GM18858 (cell line): Measurements from ENCODE around the gene SCAF1.

Experiments
- ATAC-seq: cut with Tn5 transposase; IDR thresholded peaks from one replicate; pipeline ENCODE4 v1.9.1; 2021; ENCODE audit not compliant: unreplicated experiment

SCAF1 gene

DNA sequence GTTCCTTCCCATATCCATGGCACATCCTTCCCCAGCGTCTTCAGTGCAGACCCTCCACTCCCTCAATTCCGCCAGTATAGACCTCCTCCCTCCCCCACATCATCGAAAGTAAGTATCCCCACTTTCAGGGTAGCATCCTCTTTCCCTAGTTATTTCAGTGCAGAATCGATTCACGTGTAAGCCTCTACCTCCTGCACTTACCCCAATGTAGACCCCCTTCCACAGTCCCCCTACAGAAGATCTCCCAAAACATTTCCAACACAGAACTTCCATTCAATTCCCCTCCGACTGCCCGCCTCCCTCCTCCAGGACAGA, 23.0 kb downstream of the SCAF1 start:
- no peak for ATAC-seq

DNA sequence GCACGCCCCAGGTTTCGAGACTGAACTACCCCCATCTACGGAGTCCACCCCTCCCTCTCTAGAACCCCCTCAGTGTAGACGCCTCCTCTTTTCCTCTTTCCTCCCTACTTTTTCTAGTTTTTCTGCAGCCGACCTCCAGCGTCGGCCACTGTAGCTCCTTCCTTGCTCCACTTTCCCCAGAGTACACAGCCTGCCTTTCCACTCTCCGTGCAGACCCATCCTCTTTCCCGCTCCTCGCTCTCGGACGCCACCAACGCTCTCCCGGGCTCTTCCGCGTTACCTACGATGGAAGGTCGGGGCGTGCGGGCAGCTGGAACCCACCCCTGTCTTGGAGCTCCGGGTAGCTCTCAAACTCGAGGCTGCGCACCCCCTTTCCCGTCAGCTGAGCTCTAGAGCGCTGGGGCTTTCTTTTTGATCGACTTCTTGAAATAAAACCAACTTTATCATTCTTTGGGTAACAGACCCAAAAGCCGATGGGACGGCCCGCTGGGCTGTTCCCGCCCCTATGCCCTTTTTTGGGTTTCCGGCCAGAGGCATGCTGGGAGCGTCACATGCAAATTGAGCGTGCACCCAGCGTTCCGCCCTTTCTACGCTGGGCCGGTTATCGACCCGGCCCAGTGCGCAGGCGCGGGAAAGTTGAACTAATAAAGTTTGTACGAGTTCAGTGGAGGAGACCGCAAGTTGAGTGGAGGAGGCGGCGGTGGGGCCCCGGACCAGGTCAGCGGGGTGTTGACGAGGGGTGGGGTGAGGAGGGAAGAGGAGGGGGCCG, 23.5 kb downstream of the SCAF1 start, which contains the start of the genes BCL2L12 and IRF3:
Gene BCL2L12 (plus strand): TSS at position 583 of the 769 bp plus-strand sequence. CDS start 760 bp downstream, outside the sequence.
Gene IRF3 (minus strand): TSS at position 507 of the 769 bp plus-strand sequence. CDS start 1,019 bp downstream, outside the sequence.
- ATAC-seq, result peak; percentile 80

DNA sequence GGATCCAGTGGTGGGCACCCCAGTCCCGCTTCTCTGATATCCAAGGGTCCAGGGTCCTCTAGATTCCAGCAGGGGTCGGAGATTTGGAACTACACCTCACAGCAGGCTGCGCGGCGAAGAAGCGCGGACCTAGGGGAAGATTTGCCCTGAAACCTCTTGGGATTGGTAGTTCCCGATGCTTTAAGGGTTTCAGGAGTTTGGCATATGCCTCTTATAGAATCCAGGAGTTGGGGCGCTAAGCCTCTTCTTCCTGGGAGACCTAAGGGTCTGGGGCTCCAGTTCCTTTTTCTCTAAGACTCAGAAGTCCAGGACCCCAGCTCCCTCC, 24.1 kb downstream of the SCAF1 start:
- ATAC-seq, result no peak

- no peak for ATAC-seq
These were observed 25.5 kb downstream of the SCAF1 start for GRCh38 chr19:49667473-49667872.

GRCh38 chr19:49669516-49669915, 27.5 kb downstream of the SCAF1 start:
- ATAC-seq, result no peak

GRCh38 chr19:49672131-49672919, 30.3 kb downstream of the SCAF1 start:
- no peak for ATAC-seq

DNA sequence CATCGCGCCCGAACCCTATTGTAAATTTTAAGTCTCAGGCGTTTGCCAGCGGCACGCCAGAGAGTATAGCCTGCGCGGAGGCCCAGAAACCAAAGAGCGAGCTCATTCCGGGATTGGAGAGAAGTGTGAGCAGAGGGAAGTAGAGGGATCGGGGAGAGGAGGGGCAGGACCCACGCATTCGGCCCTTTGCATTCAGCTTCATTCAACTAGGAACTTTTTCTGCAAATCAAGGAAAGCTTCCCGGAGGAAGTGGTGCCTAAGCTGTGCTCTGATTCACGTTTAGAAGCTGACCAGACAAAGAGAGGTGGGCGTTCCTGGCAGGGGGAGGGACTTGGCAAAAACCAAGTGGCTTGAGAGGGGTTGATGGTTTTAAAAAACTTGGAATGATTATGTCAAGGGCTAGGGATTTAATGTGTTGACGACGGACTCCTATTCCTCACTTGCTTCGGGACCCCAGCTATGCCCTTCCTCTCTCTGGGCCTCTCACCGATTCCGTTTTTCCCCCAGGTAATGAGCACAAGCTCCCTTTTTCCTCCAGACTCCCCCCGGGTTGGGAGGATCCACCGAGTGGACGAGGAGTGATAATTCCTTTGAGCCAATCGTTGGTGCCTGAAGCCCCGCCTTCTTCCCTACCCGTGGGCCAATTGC, 34.3 kb downstream of the SCAF1 start:
- peak; percentile 2 for ATAC-seq

- ATAC-seq, result peak; percentile 47
These were observed 34.8 kb downstream of the SCAF1 start for GRCh38 chr19:49676784-49677230.

GRCh38 chr19:49677231-49677900, 35.4 kb downstream of the SCAF1 start, which contains the start of gene PRMT1:
Gene PRMT1, plus strand, starts transcription at chr19:49677271. Its CDS starts 10 bp downstream, at chr19:49677281.
- ATAC-seq, result peak; percentile 5

DNA sequence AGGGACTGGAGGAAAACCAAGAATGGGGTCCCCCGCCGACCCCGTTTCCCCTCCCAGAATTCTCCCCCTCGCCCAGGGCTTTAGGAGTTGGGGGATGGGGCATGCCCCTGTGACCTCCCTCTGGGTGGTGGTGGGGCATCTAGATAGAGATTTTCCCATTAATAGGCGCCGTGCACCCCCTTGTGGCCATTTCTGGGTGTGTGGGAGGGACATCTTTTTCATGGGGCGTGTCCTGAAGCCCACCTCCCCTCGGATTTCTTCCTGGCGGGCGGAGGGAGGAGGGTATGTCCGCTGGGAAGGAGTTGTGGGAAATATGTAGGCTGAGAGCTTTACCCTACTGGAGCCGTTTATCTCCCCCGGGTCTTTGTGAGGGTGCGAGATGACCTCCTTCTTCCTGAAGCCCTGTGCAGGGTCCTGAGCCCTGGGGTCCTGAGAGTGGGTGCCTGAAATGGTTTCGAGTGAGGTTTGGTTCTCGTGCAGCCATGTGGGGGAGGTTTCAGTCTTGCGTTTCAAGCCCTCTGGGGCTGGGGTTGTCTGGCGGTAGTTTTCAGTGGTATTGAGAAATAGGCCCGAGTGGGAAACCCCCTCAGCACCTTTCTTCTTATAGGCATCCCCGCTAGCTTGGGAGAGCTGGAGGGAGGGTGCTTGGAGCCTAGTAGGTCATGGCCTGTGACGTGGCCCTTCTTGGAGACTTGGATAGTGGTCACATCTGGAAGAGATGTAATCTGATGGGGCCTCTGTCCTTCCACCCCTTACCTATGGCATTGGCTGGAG, 36.1 kb downstream of the SCAF1 start:
- ATAC-seq, result no peak

- ATAC-seq, result no peak
These were observed 37.2 kb downstream of the SCAF1 start for GRCh38 chr19:49678985-49679770.

DNA sequence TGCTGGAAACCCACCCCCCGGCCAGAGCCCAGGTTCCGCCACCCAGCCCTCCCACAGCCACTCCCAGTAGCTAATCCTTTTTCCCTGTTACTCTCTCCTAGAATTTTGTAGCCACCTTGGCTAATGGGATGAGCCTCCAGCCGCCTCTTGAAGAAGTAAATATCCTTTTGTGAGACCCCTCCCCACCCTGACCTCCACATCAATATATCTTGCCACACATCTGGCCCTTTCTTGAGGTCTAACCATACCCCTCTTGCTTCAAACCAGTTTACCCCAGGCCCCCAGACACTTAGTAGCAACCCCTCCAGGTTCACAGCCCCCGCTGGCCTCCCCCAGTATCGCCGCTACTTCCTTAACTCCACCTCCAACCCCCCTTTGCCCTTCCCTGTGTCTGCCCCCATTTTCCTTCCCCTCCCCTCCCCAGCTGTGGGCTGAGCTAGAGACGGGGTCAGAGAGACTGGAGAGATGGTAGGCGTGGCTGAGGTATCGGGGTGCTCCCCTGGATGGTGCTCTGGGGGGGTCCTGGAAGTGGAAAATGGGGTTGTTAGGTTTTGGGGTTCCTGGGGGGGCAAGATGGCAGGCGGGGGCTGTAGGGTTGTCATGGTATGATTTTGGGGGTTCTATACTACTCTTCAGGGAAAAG, 37.9 kb downstream of the SCAF1 start:
- no peak for ATAC-seq

DNA sequence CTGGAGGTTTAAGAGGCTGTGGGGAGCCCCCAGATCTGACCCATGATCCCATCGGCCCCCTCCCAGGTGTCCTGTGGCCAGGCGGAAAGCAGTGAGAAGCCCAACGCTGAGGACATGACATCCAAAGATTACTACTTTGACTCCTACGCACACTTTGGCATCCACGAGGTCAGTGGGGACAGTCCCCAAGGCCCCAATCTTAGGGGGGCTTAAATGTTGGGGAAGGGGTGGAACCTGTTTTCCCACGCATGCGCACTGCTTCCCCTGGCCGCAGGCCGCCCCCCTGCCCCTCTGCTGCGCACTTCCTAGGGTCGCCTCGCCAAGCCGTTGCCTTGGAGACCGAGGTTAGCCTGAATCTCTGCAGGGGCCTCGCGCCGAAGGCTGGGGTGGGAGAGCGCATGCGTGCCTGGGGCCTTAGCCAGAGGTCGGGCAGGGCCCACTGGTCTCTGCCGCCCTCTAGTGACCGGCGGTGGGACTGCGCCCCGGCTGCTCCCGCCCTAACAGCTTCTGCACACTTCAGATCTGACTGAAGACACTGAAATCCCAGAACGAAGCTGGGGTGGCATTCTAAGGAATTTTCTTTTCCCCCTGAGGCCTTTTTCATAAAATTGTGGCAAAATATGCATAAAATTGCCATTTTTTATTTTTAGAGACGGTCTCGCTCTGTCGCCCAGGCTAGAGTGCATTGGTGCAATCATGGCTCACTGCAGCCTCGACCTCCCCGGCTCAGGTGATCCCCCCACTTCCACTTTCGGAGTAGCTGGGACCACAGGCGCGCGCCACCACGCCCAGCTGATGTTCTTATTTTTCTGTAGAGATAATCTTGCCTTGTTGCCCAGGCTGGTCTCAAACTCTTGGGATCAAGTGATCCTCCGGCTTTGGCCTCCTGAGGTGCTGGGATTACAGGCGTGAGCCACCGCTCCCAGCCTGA, 38.7 kb downstream of the SCAF1 start:
- no peak for ATAC-seq

- ATAC-seq, result no peak
These were observed 39.8 kb downstream of the SCAF1 start for GRCh38 chr19:49681830-49682229.

GRCh38 chr19:49682274-49682673, 40.3 kb downstream of the SCAF1 start:
- ATAC-seq, result no peak

DNA sequence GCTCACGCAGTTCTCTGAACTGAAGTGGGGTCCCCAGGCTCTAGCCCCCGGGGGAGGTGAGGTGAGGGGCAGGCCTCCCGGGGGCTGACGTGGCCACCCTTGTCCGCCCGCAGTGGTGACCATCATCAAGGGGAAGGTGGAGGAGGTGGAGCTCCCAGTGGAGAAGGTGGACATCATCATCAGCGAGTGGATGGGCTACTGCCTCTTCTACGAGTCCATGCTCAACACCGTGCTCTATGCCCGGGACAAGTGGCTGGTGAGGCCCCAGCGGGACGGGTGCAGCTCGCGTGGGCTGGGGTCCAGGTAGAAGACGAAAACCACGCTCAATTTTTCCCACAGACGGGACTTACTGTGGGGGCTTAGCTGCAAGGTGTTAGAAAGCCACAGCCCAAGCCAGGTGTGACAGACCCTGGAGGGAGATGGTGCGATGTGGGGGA, 41.8 kb downstream of the SCAF1 start:
- ATAC-seq, result no peak

GRCh38 chr19:49684251-49684982, 42.4 kb downstream of the SCAF1 start:
- no peak for ATAC-seq
